Ovary (tissue), 9 donors: Measurements from ENCODE around the gene SRGAP3. TPM values are rescaled to one million over a fixed set of nuclear protein-coding genes. Genes with fewer than 3 reads are reported as not detected.

Experiments used
- DNase-seq, 5 donors: peaks; one replicate each; pipeline ENCODE4 v3.0.0-alpha.2; 2019 to 2020
- H3K27ac ChIP-seq, 2 donors: fragments of 200-600 bp; one replicate each; pipeline versions ENCODE4 v1.5.1 to v1.8.0; 2019 to 2022
- H3K27me3 ChIP-seq: fragments of 200-600 bp; one replicate; pipeline ENCODE4 v1.8.0; 2022
- H3K36me3 ChIP-seq: fragments of 200-600 bp; sonication (generic); one replicate; pipeline ENCODE4 v1.5.1; 2019
- H3K4me1 ChIP-seq: one replicate; pipeline ENCODE4 v1.8.1; 2013; ENCODE audit warnings: mild to moderate bottlenecking, moderate library complexity; ENCODE audit not compliant: insufficient read depth
- H3K4me3 ChIP-seq: fragments of 200-600 bp; sonication (generic); one replicate; pipeline ENCODE4 v1.5.1; 2017
- H3K9me3 ChIP-seq, 2 donors: fragments of 200-600 bp in 1 of 2; sonication (generic) in 1 of 2; one replicate each; pipeline versions ENCODE4 v1.5.1 to v1.8.1; 2013 to 2019; ENCODE audit warnings: mild to moderate bottlenecking in 1 of 2, moderate library complexity in 1 of 2
- CTCF ChIP-seq, 3 donors: fragments of 450-650 bp in 2 of 3; fragments of 200-600 bp in 1 of 3; IDR thresholded peaks; one replicate each; pipeline versions ENCODE4 v1.5.1 to v1.8.0; 2016 to 2022; ENCODE audit warnings: antibody characterized with exemption in 3 of 3, mild to moderate bottlenecking in 1 of 3
- EP300 ChIP-seq: sonication (generic); formaldehyde crosslinking; IDR thresholded peaks from one replicate; pipeline ENCODE4 v1.6.1; 2017; ENCODE audit warnings: antibody characterized with exemption
- POLR2A ChIP-seq: fragments of 450-650 bp; IDR thresholded peaks from one replicate; pipeline ENCODE4 v1.6.1; 2017; ENCODE audit warnings: antibody characterized with exemption, mild to moderate bottlenecking, moderate library complexity
- WGBS, 3 donors: extraction: QIAGEN DNeasy Blood & Tissue Kit in 1 of 3; methylation state at CpG; one replicate each; pipeline versions ENCODE4 v1.1.5 to v1.1.7; 2013 to 2017; 5-methylcytosine and 5-hydroxymethylcytosine counted together
- intact Hi-C, 4 donors: fragments of 100-400 bp; cut with DNase I; formaldehyde crosslinking; loops; one replicate each; pipeline versions ENCODE4 v1.11.0 to v1.15.1; 2022 to 2023
- polyA plus RNA-seq, 2 donors: library from polyadenylated mRNA; stranded (reverse); fragments of 200-250 nt in 1 of 2; fragments of 350-450 nt in 1 of 2; fragmentation: Illumina TruSeq in 1 of 2; extraction: RNeasy Lipid Tissue Mini Kit (QIAGEN cat#74804) in 1 of 2; gene quantifications; one replicate each; pipeline ENCODE4 v1.2.3, GENCODE V29; 2013 to 2014
- total RNA-seq, 7 donors: library from RNA; depleted of rRNA in 2 of 7; stranded (reverse); fragments of >200 nt in 2 of 7; fragmentation: NEBNext Ultra II Directional in 3 of 7; extraction: Animal tissue kit (Norgen Biotek cat#: 25700) in 3 of 7; gene quantifications; one replicate each; pipeline versions ENCODE4 v1.1.0 to v1.2.4, GENCODE V29; 2016 to 2023
- donor health status: DM: no; HTN: no; CAD: no; lungs with moderate emphysema.
- donor health status: DM: no; HTN: no; CAD: no.
- donor health status: Bipolar disorder and iron deficiency.
- donor health status: DM: yes; HTN: yes; CAD: no.
- donor health status: DM: no; HTN: no; CAD: no.
- donor health status: DM: yes; HTN: yes; CAD: no.

Gene SRGAP3
- total and polyA plus RNA-seq, 9 donors, result 2.1 to 36.8 (median 13.1) TPM

GRCh38 chr3:9196020-9196419, 53.4 kb downstream of the SRGAP3 start:
- Histone ChIP-seq H3K9me3 (no peaks in the 10 kb centered on the region), H3K4me1 (no peaks in the 10 kb centered on the region), H3K4me3 (no peak overlapping the region), H3K27me3 (no peaks in the 10 kb centered on the region), H3K27ac (no peak overlapping the region), H3K36me3 (no peaks in the 10 kb centered on the region)
- TF ChIP-seq CTCF (IDR thresholded peaks at IDR 0.05) (no peak), POLR2A (no peak), EP300 (no peak)
- intact Hi-C loops, result no loop called here
- 18 to 24% (median 23%) methylated on average over 7 of the region's 7 CpGs for WGBS, 3 donors
- no peak for DNase-seq

GRCh38 chr3:9195390-9195789, 54.1 kb downstream of the SRGAP3 start:
- no peaks in the 10 kb centered on the region for H3K9me3 ChIP-seq
- H3K4me3 ChIP-seq, result no peak overlapping the region
- intact Hi-C loops, result no loop called here
- H3K4me1 ChIP-seq, result no peaks in the 10 kb centered on the region
- DNase-seq, result no peak
- H3K36me3 ChIP-seq, result no peaks in the 10 kb centered on the region
- no peak overlapping the region for H3K27ac ChIP-seq
- TF ChIP-seq POLR2A (no peak), CTCF (IDR thresholded peaks at IDR 0.05) (no peak), EP300 (no peak)
- H3K27me3 ChIP-seq, result no peaks in the 10 kb centered on the region
- 88 to 93% (median 89%) methylated on average over 3 of the region's 3 CpGs for WGBS, 3 donors

GRCh38 chr3:9194509-9195184, 54.8 kb downstream of the SRGAP3 start:
- 91 to 96% (median 93%) methylated on average over 4 of the region's 4 CpGs for WGBS, 3 donors
- Histone ChIP-seq H3K27ac (no peak overlapping the region), H3K4me1 (no peaks in the 10 kb centered on the region), H3K4me3 (no peak overlapping the region), H3K27me3 (no peaks in the 10 kb centered on the region), H3K36me3 (no peaks in the 10 kb centered on the region), H3K9me3 (no peaks in the 10 kb centered on the region)
- intact Hi-C loops, result no loop called here
- no peak for DNase-seq
- TF ChIP-seq EP300 (no peak), POLR2A (no peak), CTCF (IDR thresholded peaks at IDR 0.05) (no peak)

- no peak for TF ChIP-seq EP300
- no peak for TF ChIP-seq POLR2A
- TF ChIP-seq CTCF (IDR thresholded peaks at IDR 0.05), result no peak
- intact Hi-C loops, result no loop called here
- Histone ChIP-seq H3K27ac (no peak overlapping the region), H3K9me3 (no peaks in the 10 kb centered on the region), H3K27me3 (no peaks in the 10 kb centered on the region), H3K36me3 (no peaks in the 10 kb centered on the region), H3K4me1 (no peaks in the 10 kb centered on the region), H3K4me3 (no peak overlapping the region)
- 84 to 91% (median 87%) methylated on average over 10 of the region's 10 CpGs for WGBS, 3 donors
- DNase-seq, result no peak
These were observed 55.7 kb downstream of the SRGAP3 start for GRCh38 chr3:9193633-9194195.
